Body of pancreas (tissue), 4 donors: ENCODE measurements around the gene CYTH1.

Experiments used
- POLR2A ChIP-seq, 3 donors: fragments of 450-650 bp; IDR thresholded peaks; one replicate each; pipeline ENCODE4 v1.6.1; 2016; ENCODE audit warnings: antibody characterized with exemption in 3 of 3, mild to moderate bottlenecking in 2 of 3
- TF ChIP-seq, protein P1 (sequence below), 7 experiments: fragments of 450-650 bp in 4 of 7; fragments of 200-600 bp in 3 of 7; sonication (generic) in 3 of 7; IDR thresholded peaks; one replicate each; pipeline ENCODE4 v1.5.1; 2016 to 2019; ENCODE audit warnings: antibody characterized with exemption in 7 of 7

DNA sequence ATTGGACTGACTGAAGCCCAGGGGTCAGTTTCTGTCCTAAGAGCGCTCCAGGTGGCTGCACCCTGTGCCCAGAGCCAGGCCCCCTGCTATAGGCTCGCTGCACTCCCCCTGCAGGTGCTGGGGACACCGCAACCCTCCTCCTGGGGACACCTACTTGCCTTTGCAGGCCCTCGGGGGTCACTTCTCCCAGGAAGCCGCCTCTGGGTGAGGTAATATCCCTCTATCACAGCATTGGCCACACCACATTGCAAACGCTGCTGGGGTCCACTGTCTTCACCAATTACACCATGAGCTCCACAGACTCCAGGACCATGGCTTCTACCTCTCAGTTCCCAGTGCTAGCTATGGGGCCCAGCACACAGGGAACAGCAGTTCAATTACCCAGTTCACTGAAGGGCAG lies 43.6 kb upstream of the CYTH1 start:
- TF ChIP-seq, protein P1, sequence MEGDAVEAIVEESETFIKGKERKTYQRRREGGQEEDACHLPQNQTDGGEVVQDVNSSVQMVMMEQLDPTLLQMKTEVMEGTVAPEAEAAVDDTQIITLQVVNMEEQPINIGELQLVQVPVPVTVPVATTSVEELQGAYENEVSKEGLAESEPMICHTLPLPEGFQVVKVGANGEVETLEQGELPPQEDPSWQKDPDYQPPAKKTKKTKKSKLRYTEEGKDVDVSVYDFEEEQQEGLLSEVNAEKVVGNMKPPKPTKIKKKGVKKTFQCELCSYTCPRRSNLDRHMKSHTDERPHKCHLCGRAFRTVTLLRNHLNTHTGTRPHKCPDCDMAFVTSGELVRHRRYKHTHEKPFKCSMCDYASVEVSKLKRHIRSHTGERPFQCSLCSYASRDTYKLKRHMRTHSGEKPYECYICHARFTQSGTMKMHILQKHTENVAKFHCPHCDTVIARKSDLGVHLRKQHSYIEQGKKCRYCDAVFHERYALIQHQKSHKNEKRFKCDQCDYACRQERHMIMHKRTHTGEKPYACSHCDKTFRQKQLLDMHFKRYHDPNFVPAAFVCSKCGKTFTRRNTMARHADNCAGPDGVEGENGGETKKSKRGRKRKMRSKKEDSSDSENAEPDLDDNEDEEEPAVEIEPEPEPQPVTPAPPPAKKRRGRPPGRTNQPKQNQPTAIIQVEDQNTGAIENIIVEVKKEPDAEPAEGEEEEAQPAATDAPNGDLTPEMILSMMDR (IDR thresholded peaks at IDR 0.05) = no peak
- no peak for TF ChIP-seq POLR2A (IDR thresholded peaks at IDR 0.05)
